ENCODE data around the gene PSMD9. TPM values are rescaled to one million over a fixed set of nuclear protein-coding genes. Genes with fewer than 3 reads are reported as not detected.

The PSMD9 gene, protein sequence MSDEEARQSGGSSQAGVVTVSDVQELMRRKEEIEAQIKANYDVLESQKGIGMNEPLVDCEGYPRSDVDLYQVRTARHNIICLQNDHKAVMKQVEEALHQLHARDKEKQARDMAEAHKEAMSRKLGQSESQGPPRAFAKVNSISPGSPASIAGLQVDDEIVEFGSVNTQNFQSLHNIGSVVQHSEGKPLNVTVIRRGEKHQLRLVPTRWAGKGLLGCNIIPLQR
- 34.3 TPM for polyA plus RNA-seq (2013, experiment 1 of 2)
- 32.3 TPM for polyA plus RNA-seq (2013, experiment 2 of 2)

DNA sequence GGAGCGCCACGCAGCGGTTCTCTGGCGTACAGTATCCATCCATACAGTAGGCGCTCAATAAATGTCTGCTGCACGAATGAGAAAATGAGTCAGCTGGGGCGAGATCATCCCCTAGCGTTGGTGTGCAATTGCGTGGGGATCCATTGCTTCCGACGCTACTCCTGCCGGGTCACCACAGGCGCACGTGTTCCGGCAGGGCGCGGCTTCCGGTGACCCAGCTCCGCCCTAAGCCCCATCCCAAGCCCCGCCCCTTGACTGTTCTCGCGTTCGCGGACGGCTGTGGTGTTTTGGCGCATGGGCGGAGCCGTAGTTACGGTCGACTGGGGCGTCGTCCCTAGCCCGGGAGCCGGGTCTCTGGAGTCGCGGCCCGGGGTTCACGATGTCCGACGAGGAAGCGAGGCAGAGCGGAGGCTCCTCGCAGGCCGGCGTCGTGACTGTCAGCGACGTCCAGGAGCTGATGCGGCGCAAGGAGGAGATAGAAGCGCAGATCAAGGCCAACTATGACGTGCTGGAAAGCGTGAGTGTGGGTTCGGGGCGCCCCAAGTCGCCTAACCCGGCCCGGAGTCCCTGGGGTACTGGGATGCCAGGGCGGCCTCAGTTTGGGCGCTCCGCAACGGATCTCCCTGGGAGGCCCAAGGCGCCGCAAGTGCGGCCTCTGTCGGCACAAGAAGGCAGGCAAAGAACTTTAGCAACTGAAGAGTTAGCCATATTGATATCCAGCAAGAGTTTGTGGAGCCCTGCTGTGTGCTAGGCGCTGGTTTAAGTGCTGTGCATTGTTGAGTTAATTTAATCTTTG, at the start of gene PSMD9:
PSMD9 (plus strand) TSS at position 313 of the 796 bp plus-strand sequence; CDS start at position 380, 67 bp downstream.
- peak within 1 kb of the TSS; percentile 76 for H3K4me3 ChIP-seq (ENCODE audit: low read length)
- peak within 1 kb of the TSS; percentile 21 for H3K18ac ChIP-seq (ENCODE audit: low read length)
- peaks cover 9% of the 10 kb centered on the region for H3K79me2 ChIP-seq (ENCODE audit: control insufficient read depth, insufficient read depth, low read length)
- peaks cover 2% of the 10 kb centered on the region for H3K4me1 ChIP-seq (ENCODE audit: control insufficient read depth, low read depth, low read length)
- peaks cover 7% of the 10 kb centered on the region for H3K79me1 ChIP-seq (ENCODE audit: low read length)
- H3K27ac ChIP-seq (ENCODE audit: low read depth, low read length): peak within 1 kb of the TSS; percentile 94
- WGBS (ENCODE audit: extremely low coverage, insufficient coverage, low lambda C conversion rate): no CpG with 5 or more reads among the region's 67 CpGs
- peak within 1 kb of the TSS; percentile 93 for H3K9ac ChIP-seq (ENCODE audit: low read length)
- no peaks in the 10 kb centered on the region for H3K27me3 ChIP-seq (ENCODE audit: insufficient read depth, low read length, poor library complexity)
- peak; percentile 98 for DNase-seq
- peak within 1 kb of the TSS; percentile 74 for H3K23ac ChIP-seq (ENCODE audit: low read length)
- H3K36me3 ChIP-seq (ENCODE audit: control insufficient read depth, insufficient read depth, low read length): no peaks in the 10 kb centered on the region
- peak within 1 kb of the TSS; percentile 89 for H4K5ac ChIP-seq (ENCODE audit: low read length)
- peak within 1 kb of the TSS; percentile 42 for H2BK5ac ChIP-seq (ENCODE audit: low read length)
- peak within 1 kb of the TSS; percentile 97 for H3K56ac ChIP-seq (ENCODE audit: low read length)
- peak within 1 kb of the TSS; percentile 99 for H4K8ac ChIP-seq (ENCODE audit: low read depth, low read length)
- H2AK5ac ChIP-seq (ENCODE audit: low read length): no peak within 1 kb of the TSS
- H2BK15ac ChIP-seq (replicated peaks; ENCODE audit: low read depth): no peak within 1 kb of the TSS
- H3K4ac ChIP-seq (ENCODE audit: low read depth, low read length): peak within 1 kb of the TSS; percentile 66
- peak within 1 kb of the TSS; percentile 71 for H3K4me2 ChIP-seq (ENCODE audit: low read length)
- H2BK120ac ChIP-seq (ENCODE audit: low read depth, low read length): no peak within 1 kb of the TSS

DNA sequence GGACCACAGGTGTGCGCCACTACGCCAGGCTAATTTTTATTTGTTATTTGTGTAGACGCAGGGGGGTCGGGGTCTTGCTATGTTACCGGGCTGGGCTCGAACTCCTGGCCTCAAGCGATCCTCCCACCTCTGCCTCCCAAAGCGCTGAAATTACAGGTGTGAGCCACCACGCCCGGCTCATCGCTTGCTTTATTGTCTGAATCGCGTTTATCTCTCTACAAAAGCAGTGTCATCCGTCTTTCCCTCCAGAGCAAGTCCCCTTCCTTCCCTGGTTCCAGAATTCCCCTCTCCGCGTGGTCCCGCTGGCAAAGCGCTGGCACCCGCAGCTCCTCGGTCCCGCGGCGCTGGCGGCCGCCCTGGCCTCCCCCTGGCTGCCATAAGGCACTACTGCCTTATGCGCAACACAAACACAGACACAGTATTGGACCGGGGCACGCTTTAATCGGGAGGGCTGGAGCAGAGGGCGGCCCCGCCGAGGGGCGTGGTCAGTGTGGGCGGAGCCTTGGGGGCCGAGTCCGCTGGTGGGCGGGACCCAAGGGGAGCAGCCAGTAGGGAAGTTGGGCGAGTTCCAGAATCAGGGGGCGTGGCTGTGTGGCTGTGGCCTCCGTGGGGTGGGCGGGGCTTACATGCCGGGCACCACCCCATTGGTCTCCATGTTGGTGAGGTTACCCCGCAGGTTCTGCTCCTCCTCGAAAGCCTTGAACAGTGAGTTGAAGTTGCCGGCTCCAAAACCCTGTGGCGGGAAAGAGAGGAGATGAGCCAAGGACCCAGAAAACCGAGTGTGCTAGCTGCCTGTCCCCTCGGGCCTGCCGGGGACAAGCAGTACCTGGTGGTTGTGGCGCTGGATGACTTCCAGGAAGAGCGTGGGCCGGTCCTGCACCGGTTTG, 49.2 kb upstream of the PSMD9 start:
- no CpG with 5 or more reads among the region's 53 CpGs for WGBS (ENCODE audit: extremely low coverage, insufficient coverage, low lambda C conversion rate)
- H2BK15ac ChIP-seq (replicated peaks; ENCODE audit: low read depth): no peak overlapping the region
- H3K56ac ChIP-seq (ENCODE audit: low read length): peak overlapping the region; percentile 88
- no peaks in the 10 kb centered on the region for H3K27me3 ChIP-seq (ENCODE audit: insufficient read depth, low read length, poor library complexity)
- H3K9ac ChIP-seq (ENCODE audit: low read length): peak overlapping the region; percentile 80
- peak overlapping the region; percentile 12 for H3K18ac ChIP-seq (ENCODE audit: low read length)
- no peak overlapping the region for H4K5ac ChIP-seq (ENCODE audit: low read length)
- H2BK5ac ChIP-seq (ENCODE audit: low read length): peak overlapping the region; percentile 8
- no peak overlapping the region for H2AK5ac ChIP-seq (ENCODE audit: low read length)
- H4K8ac ChIP-seq (ENCODE audit: low read depth, low read length): no peak overlapping the region
- H3K4me1 ChIP-seq (ENCODE audit: control insufficient read depth, low read depth, low read length): no peaks in the 10 kb centered on the region
- no peaks in the 10 kb centered on the region for H3K36me3 ChIP-seq (ENCODE audit: control insufficient read depth, insufficient read depth, low read length)
- peak; percentile 98 for DNase-seq
- peak overlapping the region; percentile 10 for H3K27ac ChIP-seq (ENCODE audit: low read depth, low read length)
- peak overlapping the region; percentile 50 for H3K4me3 ChIP-seq (ENCODE audit: low read length)
- no peak overlapping the region for H2BK120ac ChIP-seq (ENCODE audit: low read depth, low read length)
- H3K4ac ChIP-seq (ENCODE audit: low read depth, low read length): no peak overlapping the region
- no peaks in the 10 kb centered on the region for H3K79me1 ChIP-seq (ENCODE audit: low read length)
- no peaks in the 10 kb centered on the region for H3K79me2 ChIP-seq (ENCODE audit: control insufficient read depth, insufficient read depth, low read length)
- H3K23ac ChIP-seq (ENCODE audit: low read length): peak overlapping the region; percentile 90
- H3K4me2 ChIP-seq (ENCODE audit: low read length): peak overlapping the region; percentile 60

DNA sequence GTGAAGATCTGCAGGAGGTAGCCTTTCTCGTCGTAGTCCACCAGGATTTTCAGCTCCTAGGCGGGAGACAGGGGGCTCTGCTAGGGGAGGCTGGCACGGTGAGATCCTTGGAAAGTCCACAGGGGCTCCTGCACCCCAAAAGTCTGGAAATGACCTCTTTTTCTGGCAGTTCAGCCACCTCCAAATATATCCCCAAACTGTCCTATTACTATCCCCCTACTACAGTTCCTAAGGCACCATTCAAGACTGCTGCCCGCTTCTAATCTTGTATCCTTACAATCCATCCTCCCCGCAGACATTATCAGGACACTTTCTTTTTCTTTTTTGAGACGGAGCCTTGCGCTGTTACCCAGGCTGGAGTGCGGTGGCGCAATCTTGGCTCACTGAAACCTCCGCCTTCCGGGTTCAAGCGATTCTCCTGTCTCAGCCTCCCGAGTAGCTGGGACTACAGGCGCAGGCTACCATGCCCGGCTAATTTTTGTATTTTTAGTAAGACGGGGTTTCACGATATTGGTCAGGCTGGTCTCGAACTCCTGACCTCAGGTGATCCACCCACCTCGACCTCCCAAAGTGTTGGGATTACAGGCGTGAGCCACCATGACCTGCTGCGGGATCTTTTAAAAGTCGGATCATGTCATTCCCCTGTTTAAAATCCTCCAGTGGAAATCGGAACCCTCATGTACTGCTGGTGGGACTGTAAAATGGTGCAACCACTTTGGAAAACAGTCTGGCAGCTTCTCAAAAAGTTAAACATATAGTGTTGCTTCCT, 48.4 kb upstream of the PSMD9 start:
- Histone ChIP-seq H3K4me3 (ENCODE audit: low read length) (peak overlapping the region; percentile 50), H4K5ac (ENCODE audit: low read length) (no peak overlapping the region), H2BK120ac (ENCODE audit: low read depth, low read length) (no peak overlapping the region), H3K56ac (ENCODE audit: low read length) (peak overlapping the region; percentile 88), H3K27me3 (ENCODE audit: insufficient read depth, low read length, poor library complexity) (no peaks in the 10 kb centered on the region), H3K79me2 (ENCODE audit: control insufficient read depth, insufficient read depth, low read length) (no peaks in the 10 kb centered on the region), H3K36me3 (ENCODE audit: control insufficient read depth, insufficient read depth, low read length) (no peaks in the 10 kb centered on the region), H3K18ac (ENCODE audit: low read length) (peak overlapping the region; percentile 12), H3K23ac (ENCODE audit: low read length) (peak overlapping the region; percentile 90), H2BK5ac (ENCODE audit: low read length) (peak overlapping the region; percentile 8), H2AK5ac (ENCODE audit: low read length) (no peak overlapping the region), H3K4me2 (ENCODE audit: low read length) (peak overlapping the region; percentile 56), H4K8ac (ENCODE audit: low read depth, low read length) (no peak overlapping the region), H3K4me1 (ENCODE audit: control insufficient read depth, low read depth, low read length) (no peaks in the 10 kb centered on the region), H3K9ac (ENCODE audit: low read length) (peak overlapping the region; percentile 80), H3K27ac (ENCODE audit: low read depth, low read length) (peak overlapping the region; percentile 10), H2BK15ac (replicated peaks; ENCODE audit: low read depth) (no peak overlapping the region), H3K4ac (ENCODE audit: low read depth, low read length) (no peak overlapping the region), H3K79me1 (ENCODE audit: low read length) (no peaks in the 10 kb centered on the region)
- no peak for DNase-seq
- no CpG with 5 or more reads among the region's 24 CpGs for WGBS (ENCODE audit: extremely low coverage, insufficient coverage, low lambda C conversion rate)

DNA sequence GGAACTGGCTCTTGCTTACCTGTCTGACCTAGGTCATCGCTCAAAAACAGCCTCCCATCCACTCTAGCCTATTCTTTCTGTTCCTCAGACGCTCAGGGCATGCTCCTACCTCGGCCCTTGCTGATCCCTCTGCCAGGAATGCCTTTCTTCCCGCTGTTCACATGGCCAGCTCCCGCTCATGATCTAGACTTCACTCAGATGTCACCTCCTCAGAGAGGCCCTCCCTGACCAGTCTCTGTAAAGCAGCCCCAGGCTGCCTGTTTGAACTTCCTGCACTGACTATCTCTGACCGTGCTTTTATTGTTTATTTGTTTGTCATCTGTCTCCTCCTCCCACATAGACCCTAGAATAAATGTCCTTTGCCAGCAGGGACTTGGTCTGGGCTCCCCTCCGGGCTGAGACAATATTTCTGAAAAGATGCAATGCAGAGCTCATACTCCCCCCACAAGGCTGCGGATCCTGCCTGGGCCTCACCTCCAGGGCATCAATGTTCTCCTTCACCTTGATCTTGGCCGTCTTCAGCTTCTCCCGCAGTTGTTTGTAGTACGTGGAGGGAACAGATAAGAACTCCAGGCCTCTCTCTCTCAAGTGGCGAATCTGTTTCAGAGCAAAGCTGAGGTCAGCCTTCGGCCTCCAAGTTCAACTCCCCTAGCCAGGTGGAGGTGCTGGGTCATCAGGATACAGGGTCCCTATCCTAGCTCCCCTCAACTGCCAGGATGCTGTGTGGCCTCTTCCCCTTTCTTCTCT, 45.2 kb upstream of the PSMD9 start:
- Histone ChIP-seq H3K79me1 (ENCODE audit: low read length) (no peaks in the 10 kb centered on the region), H3K27ac (ENCODE audit: low read depth, low read length) (no peak overlapping the region), H3K4me2 (ENCODE audit: low read length) (no peak overlapping the region), H3K4ac (ENCODE audit: low read depth, low read length) (no peak overlapping the region), H3K36me3 (ENCODE audit: control insufficient read depth, insufficient read depth, low read length) (no peaks in the 10 kb centered on the region), H3K4me3 (ENCODE audit: low read length) (no peak overlapping the region), H3K56ac (ENCODE audit: low read length) (no peak overlapping the region), H2BK5ac (ENCODE audit: low read length) (no peak overlapping the region), H4K8ac (ENCODE audit: low read depth, low read length) (no peak overlapping the region), H3K27me3 (ENCODE audit: insufficient read depth, low read length, poor library complexity) (no peaks in the 10 kb centered on the region), H3K9ac (ENCODE audit: low read length) (no peak overlapping the region), H3K18ac (ENCODE audit: low read length) (no peak overlapping the region), H3K4me1 (ENCODE audit: control insufficient read depth, low read depth, low read length) (no peaks in the 10 kb centered on the region), H2BK120ac (ENCODE audit: low read depth, low read length) (no peak overlapping the region), H2BK15ac (replicated peaks; ENCODE audit: low read depth) (no peak overlapping the region), H3K23ac (ENCODE audit: low read length) (no peak overlapping the region), H3K79me2 (ENCODE audit: control insufficient read depth, insufficient read depth, low read length) (no peaks in the 10 kb centered on the region), H4K5ac (ENCODE audit: low read length) (no peak overlapping the region), H2AK5ac (ENCODE audit: low read length) (no peak overlapping the region)
- no peak for DNase-seq
- no CpG with 5 or more reads among the region's 13 CpGs for WGBS (ENCODE audit: extremely low coverage, insufficient coverage, low lambda C conversion rate)
